Activated T-helper 2 cell treated with anti-CD3 and anti-CD28 coated beads, Interferon-gamma antibody, Interleukin-2, Interleukin-4, amounts not matched to agents 10 μg/mL and 5 μg/mL and 100 μg/mL, durations not matched to agents 14 hours and 24 hours and 36 hours (primary cell): ENCODE measurements around the gene WARS2. TPM values are rescaled to one million over a fixed set of nuclear protein-coding genes. Genes with fewer than 3 reads are reported as not detected.

Source experiments
- DNase-seq: peaks from one replicate; pipeline ENCODE4 v3.0.0; 2021; ENCODE audit warnings: low spot score
- H3K27ac Mint-ChIP-seq: one replicate; pipeline ENCODE4 v1.8.0; 2021; ENCODE audit warnings: mixed read lengths
- H3K27me3 Mint-ChIP-seq: one replicate; pipeline ENCODE4 v1.8.0; 2021; ENCODE audit warnings: low read depth, mixed read lengths
- H3K36me3 Mint-ChIP-seq: one replicate; pipeline ENCODE4 v1.8.0; 2021; ENCODE audit warnings: low read depth, mixed read lengths
- H3K4me1 Mint-ChIP-seq: one replicate; pipeline ENCODE4 v1.8.0; 2021; ENCODE audit warnings: low read depth, mixed read lengths
- H3K4me3 Mint-ChIP-seq: one replicate; pipeline ENCODE4 v1.8.0; 2021; ENCODE audit warnings: low read depth, mild to moderate bottlenecking, moderate library complexity, mixed read lengths
- H3K9me3 Mint-ChIP-seq: one replicate; pipeline ENCODE4 v1.8.0; 2021; ENCODE audit warnings: mixed read lengths
- intact Hi-C: fragments of 100-400 bp; cut with micrococcal nuclease; formaldehyde crosslinking; loops from one replicate; pipeline ENCODE4 v1.15.1; 2023
- total RNA-seq: library from RNA; stranded (reverse); gene quantifications from 2 replicates; pipeline ENCODE4 v1.2.3, GENCODE V29; 2022

The WARS2 gene
- total RNA-seq, 1 donor from 2014 or later: 20.1 TPM

GRCh38 chr1:118987468-118988185 is 152.8 kb downstream of the WARS2 start:
- peaks cover 5% of the 10 kb centered on the region for H3K4me1 Mint-ChIP-seq
- DNase-seq: no peak
- H3K9me3 Mint-ChIP-seq: peaks cover 11% of the 10 kb centered on the region
- H3K27me3 Mint-ChIP-seq: peaks cover 95% of the 10 kb centered on the region
- no peak overlapping the region for H3K4me3 Mint-ChIP-seq
- no peak overlapping the region for H3K27ac Mint-ChIP-seq
- intact Hi-C loops: loop anchor here (2.0 kb wide), 2 partner anchors 15 to 21 kb away; no protein-coding TSS in a partner anchor
- peaks cover 26% of the 10 kb centered on the region for H3K36me3 Mint-ChIP-seq

DNA sequence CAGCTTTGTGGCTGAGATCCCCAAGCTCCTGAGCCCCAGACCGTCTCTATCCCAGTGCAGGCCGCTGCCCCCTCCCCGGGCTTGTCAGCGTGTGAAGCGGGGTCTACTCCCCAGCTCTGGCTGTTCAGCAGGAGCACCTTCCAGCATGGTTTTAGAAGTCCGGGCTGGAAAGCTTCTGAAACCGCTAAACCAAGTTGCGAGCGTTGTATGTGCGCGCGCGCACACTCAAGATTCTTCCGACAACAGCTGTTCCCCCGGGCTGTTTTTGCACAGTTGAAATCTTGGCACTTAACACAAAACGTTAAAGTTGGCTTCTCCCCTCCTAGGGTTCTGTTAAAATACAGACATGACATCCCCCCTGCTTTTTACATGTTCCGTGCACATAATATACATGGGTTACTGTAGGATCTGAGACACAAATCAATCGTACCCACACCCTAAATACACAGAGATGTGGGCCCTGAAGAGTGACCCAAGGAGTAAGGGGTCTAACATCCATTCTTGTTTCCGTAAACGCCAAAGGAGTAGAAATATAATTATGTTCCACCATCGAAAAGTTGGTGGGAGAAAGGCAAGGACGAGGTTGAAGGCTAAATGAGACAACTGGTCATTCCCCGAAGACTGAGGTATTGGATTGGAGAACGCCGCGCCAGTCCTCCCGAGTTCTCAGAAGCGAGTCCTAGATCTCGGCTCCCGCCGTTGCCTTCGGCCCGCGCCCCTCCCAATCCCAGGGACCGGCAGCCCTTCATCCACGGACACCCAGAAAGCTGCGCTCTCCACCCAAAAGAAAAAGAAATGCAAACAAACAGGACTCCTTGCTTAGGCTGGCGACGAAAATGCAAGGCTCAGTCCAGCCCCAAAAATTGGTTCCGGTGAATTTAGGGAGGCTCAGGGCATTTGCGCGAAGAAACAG is 153.6 kb downstream of the WARS2 start:
- Mint-ChIP-seq H3K4me3 (no peak overlapping the region), H3K27ac (no peak overlapping the region), H3K9me3 (peaks cover 11% of the 10 kb centered on the region), H3K4me1 (peaks cover 5% of the 10 kb centered on the region), H3K36me3 (peaks cover 21% of the 10 kb centered on the region), H3K27me3 (peaks cover 95% of the 10 kb centered on the region)
- intact Hi-C loops: loop anchor here (2.0 kb wide), 1 partner anchor 22 kb away; no protein-coding TSS in a partner anchor
- no peak for DNase-seq

DNA sequence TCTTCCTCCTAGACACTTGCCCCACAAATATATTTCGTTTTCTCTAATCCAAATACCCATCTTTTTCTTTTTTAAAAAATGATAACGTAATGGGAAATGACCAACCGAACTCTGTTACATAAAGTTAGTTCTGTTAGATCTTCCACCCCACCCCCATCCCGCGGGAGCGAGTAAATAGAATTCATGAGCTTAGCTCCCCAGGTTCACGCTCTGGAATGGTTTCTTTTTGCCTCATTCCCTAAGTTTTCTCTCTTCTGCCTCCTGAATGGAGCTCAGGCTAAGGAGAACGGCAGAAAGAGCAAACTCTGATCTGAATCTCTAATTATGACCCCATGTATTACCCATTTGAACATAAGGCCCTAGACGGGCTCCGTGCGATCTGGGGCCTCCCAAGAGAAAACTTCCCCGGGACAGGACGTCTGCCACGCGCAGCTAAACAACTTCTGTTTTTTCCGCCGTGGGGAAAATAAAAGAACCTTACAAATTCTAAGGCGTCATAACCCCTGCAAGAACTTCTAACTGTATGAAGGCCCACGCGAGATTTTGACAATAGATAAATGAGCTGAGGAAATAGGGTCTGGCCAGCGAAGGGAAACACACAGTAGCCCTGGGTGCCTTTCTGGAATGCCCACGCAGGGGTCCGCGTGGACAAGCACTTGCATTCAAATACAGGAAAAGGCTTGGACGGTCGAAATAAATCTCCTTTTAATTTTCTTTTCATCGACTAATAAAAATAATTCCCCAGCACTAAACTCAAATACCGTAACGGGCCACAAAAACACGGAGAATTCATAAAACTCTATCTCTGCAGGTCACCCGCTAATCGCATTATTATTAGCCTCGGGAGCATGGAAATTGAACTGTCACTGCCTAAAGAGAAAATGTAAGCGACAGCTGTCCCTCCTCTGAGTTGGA is 154.6 kb downstream of the WARS2 start:
- DNase-seq: no peak
- intact Hi-C loops: loop anchor here (2.0 kb wide), 1 partner anchor 23 kb away; no protein-coding TSS in a partner anchor
- Mint-ChIP-seq H3K4me3 (no peak overlapping the region), H3K27ac (peak overlapping the region; percentile 1), H3K27me3 (peaks cover 93% of the 10 kb centered on the region), H3K36me3 (peaks cover 21% of the 10 kb centered on the region), H3K9me3 (peaks cover 11% of the 10 kb centered on the region), H3K4me1 (peaks cover 5% of the 10 kb centered on the region)

DNA sequence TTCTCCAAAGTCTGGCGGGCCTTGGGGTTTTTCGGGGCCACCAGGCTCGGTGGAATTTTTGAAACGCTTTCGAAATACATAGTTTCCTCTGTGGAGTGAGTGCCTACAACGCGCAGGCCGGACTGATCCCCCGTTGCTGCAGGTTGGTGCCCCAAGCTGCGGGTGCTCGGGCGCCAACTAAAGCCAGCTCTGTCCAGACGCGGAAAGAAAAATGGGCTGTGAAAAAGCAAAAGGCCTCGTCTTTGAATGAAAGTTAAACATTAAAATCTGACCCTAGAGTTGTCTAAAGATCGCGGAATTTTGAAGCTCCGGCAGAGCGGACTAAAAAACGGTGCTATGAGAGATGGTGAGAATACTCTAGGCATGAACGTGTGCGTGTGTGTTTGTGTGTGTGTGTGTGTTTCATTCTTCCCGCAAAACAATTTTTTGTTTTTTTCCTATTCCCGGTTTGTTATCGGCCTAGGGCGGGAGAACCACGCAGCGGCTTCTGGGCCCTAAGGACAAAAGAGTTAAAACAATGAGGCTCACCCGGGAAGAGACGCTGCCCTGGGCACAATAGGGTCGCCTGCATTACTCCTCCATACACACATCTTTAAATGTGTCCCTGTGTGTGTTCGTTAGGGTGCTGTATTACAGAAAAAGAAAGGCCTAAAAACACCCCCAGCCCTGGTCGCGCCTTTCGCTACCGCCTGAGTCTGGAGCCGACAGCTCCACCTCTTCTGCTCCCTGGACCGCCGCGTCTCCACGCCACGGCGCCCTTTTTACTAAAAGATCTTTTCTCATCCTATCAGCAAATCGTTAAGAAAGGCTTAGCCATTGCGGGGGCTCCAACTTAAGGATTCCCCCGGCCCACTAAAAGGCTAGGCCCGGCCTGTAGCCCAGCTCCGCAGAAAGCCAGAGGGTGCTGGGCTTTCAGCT is 155.5 kb downstream of the WARS2 start:
- H3K27me3 Mint-ChIP-seq: peaks cover 93% of the 10 kb centered on the region
- H3K27ac Mint-ChIP-seq: peak overlapping the region; percentile 1
- H3K9me3 Mint-ChIP-seq: peaks cover 11% of the 10 kb centered on the region
- H3K4me3 Mint-ChIP-seq: no peak overlapping the region
- H3K4me1 Mint-ChIP-seq: peaks cover 5% of the 10 kb centered on the region
- peaks cover 24% of the 10 kb centered on the region for H3K36me3 Mint-ChIP-seq
- intact Hi-C loops: no loop called here
- DNase-seq: no peak

DNA sequence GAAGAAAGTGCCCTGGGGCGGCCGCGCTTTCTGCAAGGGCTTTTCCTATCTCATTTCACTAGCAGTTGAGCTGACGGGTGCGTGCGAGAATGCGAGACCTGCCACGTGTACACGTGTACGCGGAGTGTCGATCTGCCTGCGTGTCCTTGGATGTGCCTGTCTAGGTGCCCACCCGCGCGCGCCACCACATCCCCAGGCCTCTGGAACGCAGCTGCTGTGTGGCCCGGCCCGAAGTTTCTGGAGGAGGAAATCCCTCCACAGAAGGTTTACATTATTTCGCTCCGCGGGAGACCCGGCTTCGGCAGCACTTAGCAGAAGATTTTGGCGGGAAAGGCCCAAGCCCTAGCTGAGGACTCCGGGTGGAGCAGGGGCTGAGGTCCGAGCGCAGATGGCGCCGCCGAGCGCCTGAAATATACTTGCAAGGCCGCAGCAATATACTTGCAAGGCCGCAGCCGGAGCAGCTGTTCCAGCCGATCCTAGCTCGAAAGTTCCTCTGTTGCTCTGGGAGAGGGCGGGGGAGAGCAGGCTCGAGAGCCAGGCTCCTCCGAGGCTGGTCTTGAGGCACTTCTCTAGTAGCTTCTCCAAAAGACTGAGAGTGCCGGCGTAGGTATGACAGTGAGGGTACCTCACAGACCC is 156.2 kb downstream of the WARS2 start:
- intact Hi-C loops: no loop called here
- Mint-ChIP-seq H3K36me3 (peaks cover 28% of the 10 kb centered on the region), H3K4me1 (peaks cover 5% of the 10 kb centered on the region), H3K27me3 (peaks cover 90% of the 10 kb centered on the region), H3K9me3 (peaks cover 11% of the 10 kb centered on the region), H3K27ac (no peak overlapping the region), H3K4me3 (no peak overlapping the region)
- no peak for DNase-seq

GRCh38 chr1:118983558-118984041 is 156.9 kb downstream of the WARS2 start:
- H3K27ac Mint-ChIP-seq: no peak overlapping the region
- peaks cover 11% of the 10 kb centered on the region for H3K9me3 Mint-ChIP-seq
- no peak for DNase-seq
- H3K36me3 Mint-ChIP-seq: peaks cover 29% of the 10 kb centered on the region
- H3K27me3 Mint-ChIP-seq: peaks cover 89% of the 10 kb centered on the region
- H3K4me1 Mint-ChIP-seq: peaks cover 5% of the 10 kb centered on the region
- no peak overlapping the region for H3K4me3 Mint-ChIP-seq
- intact Hi-C loops: no loop called here

DNA sequence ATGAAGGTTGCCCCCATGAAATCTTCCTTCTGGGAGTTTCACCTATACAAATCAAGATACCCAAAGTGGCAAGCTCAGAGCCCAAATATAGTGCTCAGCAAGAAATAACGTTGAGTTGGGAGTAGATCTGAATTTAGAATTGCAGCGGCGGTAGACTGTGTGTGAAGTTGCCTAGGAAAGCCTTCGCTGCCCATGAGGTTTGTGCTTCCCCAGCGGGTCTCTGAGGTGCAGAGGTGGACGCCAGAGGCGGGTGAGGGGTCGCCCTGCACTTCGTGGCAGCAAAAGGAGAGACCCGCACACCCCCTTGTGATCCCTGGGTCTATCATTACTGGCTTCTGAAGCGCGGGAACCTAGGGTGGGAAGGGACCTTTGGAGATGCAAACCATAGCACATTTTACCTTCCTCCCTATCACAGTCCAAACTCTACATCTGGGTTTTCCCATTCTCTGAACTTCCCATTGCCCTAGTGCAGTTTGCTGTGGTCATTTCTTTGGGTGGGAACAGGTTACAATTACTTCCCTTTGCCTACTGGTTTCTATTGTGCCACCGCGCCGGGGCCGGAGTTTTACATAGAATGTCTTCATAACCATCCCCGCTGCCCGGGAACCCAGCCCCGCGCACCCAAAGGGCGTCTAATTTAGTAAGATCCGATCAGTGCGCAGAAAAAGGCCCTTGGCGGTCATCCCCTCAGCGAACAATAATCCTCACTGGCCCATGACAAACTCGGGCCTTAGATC is 157.5 kb downstream of the WARS2 start:
- Mint-ChIP-seq H3K9me3 (peaks cover 11% of the 10 kb centered on the region), H3K36me3 (peaks cover 29% of the 10 kb centered on the region), H3K4me3 (no peak overlapping the region), H3K27me3 (peaks cover 89% of the 10 kb centered on the region), H3K4me1 (peaks cover 5% of the 10 kb centered on the region), H3K27ac (no peak overlapping the region)
- DNase-seq: no peak
- intact Hi-C loops: no loop called here

- Mint-ChIP-seq H3K27ac (no peak overlapping the region), H3K4me1 (peaks cover 5% of the 10 kb centered on the region), H3K4me3 (no peak overlapping the region), H3K27me3 (peaks cover 89% of the 10 kb centered on the region), H3K36me3 (peaks cover 29% of the 10 kb centered on the region), H3K9me3 (peaks cover 11% of the 10 kb centered on the region)
- intact Hi-C loops: no loop called here
- no peak for DNase-seq
Measured at GRCh38 chr1:118982266-118982665, 158.2 kb downstream of the WARS2 start.

DNA sequence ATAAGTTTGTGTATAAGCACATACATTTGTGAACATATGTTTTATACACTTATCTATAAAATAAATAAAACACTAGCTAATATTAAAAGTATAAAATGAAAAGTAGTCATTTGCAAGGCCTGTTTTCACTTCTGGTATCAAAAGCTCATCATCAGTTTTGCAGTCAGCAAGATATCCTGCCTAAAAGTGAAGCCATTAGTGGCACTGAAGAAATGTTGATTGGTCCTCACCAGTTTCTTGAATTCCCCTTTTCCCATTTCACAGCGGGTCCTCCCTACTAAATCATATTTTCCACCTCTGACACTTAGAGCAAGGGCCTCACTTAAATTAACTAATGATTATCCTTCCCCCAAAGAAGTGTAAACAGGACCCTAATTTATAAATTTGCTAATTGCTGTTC is 159.0 kb downstream of the WARS2 start:
- H3K4me1 Mint-ChIP-seq: peaks cover 3% of the 10 kb centered on the region
- intact Hi-C loops: no loop called here

More for the DNA sequence above, 159.0 kb downstream of the WARS2 start:
- H3K27ac Mint-ChIP-seq: no peak overlapping the region
- H3K27me3 Mint-ChIP-seq: peaks cover 83% of the 10 kb centered on the region
- H3K9me3 Mint-ChIP-seq: peaks cover 11% of the 10 kb centered on the region
- H3K4me3 Mint-ChIP-seq: no peak overlapping the region
- no peak for DNase-seq
- H3K36me3 Mint-ChIP-seq: peaks cover 25% of the 10 kb centered on the region
